ENCODE data around the gene FRY.

FRY gene

GRCh38 chr13:32233062-32233461, 201.5 kb downstream of the FRY start:
- Histone ChIP-seq H3K27me3 (ENCODE audit: control insufficient read depth, insufficient read depth, low read length) (no peaks in the 10 kb centered on the region), H3K36me3 (ENCODE audit: control insufficient read depth, insufficient read depth, low read length) (no peaks in the 10 kb centered on the region), H3K9ac (ENCODE audit: low read depth, low read length) (no peak overlapping the region), H3K4me1 (ENCODE audit: control insufficient read depth, insufficient read depth, low read length) (no peaks in the 10 kb centered on the region), H3K4me3 (ENCODE audit: low read depth, low read length) (no peak overlapping the region), H3K9me3 (ENCODE audit: control insufficient read depth, insufficient read depth, low read length) (no peaks in the 10 kb centered on the region)

GRCh38 chr13:32234914-32235313, 203.3 kb downstream of the FRY start:
- no peaks in the 10 kb centered on the region for H3K36me3 ChIP-seq (ENCODE audit: control insufficient read depth, insufficient read depth, low read length)
- no peaks in the 10 kb centered on the region for H3K9me3 ChIP-seq (ENCODE audit: control insufficient read depth, insufficient read depth, low read length)
- H3K27me3 ChIP-seq (ENCODE audit: control insufficient read depth, insufficient read depth, low read length): no peaks in the 10 kb centered on the region
- no peak overlapping the region for H3K9ac ChIP-seq (ENCODE audit: low read depth, low read length)
- no peaks in the 10 kb centered on the region for H3K4me1 ChIP-seq (ENCODE audit: control insufficient read depth, insufficient read depth, low read length)
- H3K4me3 ChIP-seq (ENCODE audit: low read depth, low read length): no peak overlapping the region

GRCh38 chr13:32237681-32238080, 206.1 kb downstream of the FRY start:
- no peaks in the 10 kb centered on the region for H3K36me3 ChIP-seq (ENCODE audit: control insufficient read depth, insufficient read depth, low read length)
- H3K27me3 ChIP-seq (ENCODE audit: control insufficient read depth, insufficient read depth, low read length): no peaks in the 10 kb centered on the region
- H3K4me1 ChIP-seq (ENCODE audit: control insufficient read depth, insufficient read depth, low read length): no peaks in the 10 kb centered on the region
- H3K4me3 ChIP-seq (ENCODE audit: low read depth, low read length): no peak overlapping the region
- H3K9me3 ChIP-seq (ENCODE audit: control insufficient read depth, insufficient read depth, low read length): no peaks in the 10 kb centered on the region
- H3K9ac ChIP-seq (ENCODE audit: low read depth, low read length): no peak overlapping the region

- H3K27me3 ChIP-seq (ENCODE audit: control insufficient read depth, insufficient read depth, low read length): no peaks in the 10 kb centered on the region
- no peaks in the 10 kb centered on the region for H3K9me3 ChIP-seq (ENCODE audit: control insufficient read depth, insufficient read depth, low read length)
- H3K4me1 ChIP-seq (ENCODE audit: control insufficient read depth, insufficient read depth, low read length): no peaks in the 10 kb centered on the region
- no peak overlapping the region for H3K4me3 ChIP-seq (ENCODE audit: low read depth, low read length)
- H3K9ac ChIP-seq (ENCODE audit: low read depth, low read length): no peak overlapping the region
- H3K36me3 ChIP-seq (ENCODE audit: control insufficient read depth, insufficient read depth, low read length): no peaks in the 10 kb centered on the region
Measured at GRCh38 chr13:32243695-32244094, 212.1 kb downstream of the FRY start.

GRCh38 chr13:32245555-32245954, 214.0 kb downstream of the FRY start:
- Histone ChIP-seq H3K4me3 (ENCODE audit: low read depth, low read length) (no peak overlapping the region), H3K4me1 (ENCODE audit: control insufficient read depth, insufficient read depth, low read length) (no peaks in the 10 kb centered on the region), H3K27me3 (ENCODE audit: control insufficient read depth, insufficient read depth, low read length) (no peaks in the 10 kb centered on the region), H3K36me3 (ENCODE audit: control insufficient read depth, insufficient read depth, low read length) (no peaks in the 10 kb centered on the region), H3K9me3 (ENCODE audit: control insufficient read depth, insufficient read depth, low read length) (no peaks in the 10 kb centered on the region), H3K9ac (ENCODE audit: low read depth, low read length) (no peak overlapping the region)

GRCh38 chr13:32246468-32246867, 214.9 kb downstream of the FRY start:
- no peaks in the 10 kb centered on the region for H3K9me3 ChIP-seq (ENCODE audit: control insufficient read depth, insufficient read depth, low read length)
- H3K4me3 ChIP-seq (ENCODE audit: low read depth, low read length): no peak overlapping the region
- H3K4me1 ChIP-seq (ENCODE audit: control insufficient read depth, insufficient read depth, low read length): no peaks in the 10 kb centered on the region
- no peaks in the 10 kb centered on the region for H3K36me3 ChIP-seq (ENCODE audit: control insufficient read depth, insufficient read depth, low read length)
- H3K9ac ChIP-seq (ENCODE audit: low read depth, low read length): no peak overlapping the region
- H3K27me3 ChIP-seq (ENCODE audit: control insufficient read depth, insufficient read depth, low read length): no peaks in the 10 kb centered on the region

- no peak overlapping the region for H3K9ac ChIP-seq (ENCODE audit: low read depth, low read length)
- no peaks in the 10 kb centered on the region for H3K4me1 ChIP-seq (ENCODE audit: control insufficient read depth, insufficient read depth, low read length)
- H3K9me3 ChIP-seq (ENCODE audit: control insufficient read depth, insufficient read depth, low read length): no peaks in the 10 kb centered on the region
- H3K36me3 ChIP-seq (ENCODE audit: control insufficient read depth, insufficient read depth, low read length): no peaks in the 10 kb centered on the region
- H3K4me3 ChIP-seq (ENCODE audit: low read depth, low read length): no peak overlapping the region
- no peaks in the 10 kb centered on the region for H3K27me3 ChIP-seq (ENCODE audit: control insufficient read depth, insufficient read depth, low read length)
Measured at GRCh38 chr13:32247887-32248286, 216.3 kb downstream of the FRY start.

GRCh38 chr13:32248801-32249200, 217.2 kb downstream of the FRY start:
- no peaks in the 10 kb centered on the region for H3K36me3 ChIP-seq (ENCODE audit: control insufficient read depth, insufficient read depth, low read length)
- no peak overlapping the region for H3K4me3 ChIP-seq (ENCODE audit: low read depth, low read length)
- no peaks in the 10 kb centered on the region for H3K4me1 ChIP-seq (ENCODE audit: control insufficient read depth, insufficient read depth, low read length)
- H3K9ac ChIP-seq (ENCODE audit: low read depth, low read length): no peak overlapping the region
- no peaks in the 10 kb centered on the region for H3K27me3 ChIP-seq (ENCODE audit: control insufficient read depth, insufficient read depth, low read length)
- H3K9me3 ChIP-seq (ENCODE audit: control insufficient read depth, insufficient read depth, low read length): no peaks in the 10 kb centered on the region

- no peaks in the 10 kb centered on the region for H3K36me3 ChIP-seq (ENCODE audit: control insufficient read depth, insufficient read depth, low read length)
- no peak overlapping the region for H3K4me3 ChIP-seq (ENCODE audit: low read depth, low read length)
- no peaks in the 10 kb centered on the region for H3K9me3 ChIP-seq (ENCODE audit: control insufficient read depth, insufficient read depth, low read length)
- no peak overlapping the region for H3K9ac ChIP-seq (ENCODE audit: low read depth, low read length)
- no peaks in the 10 kb centered on the region for H3K4me1 ChIP-seq (ENCODE audit: control insufficient read depth, insufficient read depth, low read length)
- H3K27me3 ChIP-seq (ENCODE audit: control insufficient read depth, insufficient read depth, low read length): no peaks in the 10 kb centered on the region
Measured at GRCh38 chr13:32252812-32253438, 221.4 kb downstream of the FRY start.

- Histone ChIP-seq H3K4me3 (ENCODE audit: low read depth, low read length) (no peak overlapping the region), H3K27me3 (ENCODE audit: control insufficient read depth, insufficient read depth, low read length) (no peaks in the 10 kb centered on the region), H3K36me3 (ENCODE audit: control insufficient read depth, insufficient read depth, low read length) (no peaks in the 10 kb centered on the region), H3K4me1 (ENCODE audit: control insufficient read depth, insufficient read depth, low read length) (no peaks in the 10 kb centered on the region), H3K9me3 (ENCODE audit: control insufficient read depth, insufficient read depth, low read length) (no peaks in the 10 kb centered on the region), H3K9ac (ENCODE audit: low read depth, low read length) (no peak overlapping the region)
Measured at GRCh38 chr13:32253911-32254399, 222.4 kb downstream of the FRY start.

GRCh38 chr13:32254416-32254815, 222.8 kb downstream of the FRY start:
- H3K36me3 ChIP-seq (ENCODE audit: control insufficient read depth, insufficient read depth, low read length): no peaks in the 10 kb centered on the region
- H3K4me1 ChIP-seq (ENCODE audit: control insufficient read depth, insufficient read depth, low read length): no peaks in the 10 kb centered on the region
- H3K4me3 ChIP-seq (ENCODE audit: low read depth, low read length): no peak overlapping the region
- no peaks in the 10 kb centered on the region for H3K9me3 ChIP-seq (ENCODE audit: control insufficient read depth, insufficient read depth, low read length)
- H3K9ac ChIP-seq (ENCODE audit: low read depth, low read length): no peak overlapping the region
- H3K27me3 ChIP-seq (ENCODE audit: control insufficient read depth, insufficient read depth, low read length): no peaks in the 10 kb centered on the region

GRCh38 chr13:32254916-32255723, 223.5 kb downstream of the FRY start:
- Histone ChIP-seq H3K4me1 (ENCODE audit: control insufficient read depth, insufficient read depth, low read length) (no peaks in the 10 kb centered on the region), H3K36me3 (ENCODE audit: control insufficient read depth, insufficient read depth, low read length) (no peaks in the 10 kb centered on the region), H3K9me3 (ENCODE audit: control insufficient read depth, insufficient read depth, low read length) (no peaks in the 10 kb centered on the region), H3K27me3 (ENCODE audit: control insufficient read depth, insufficient read depth, low read length) (no peaks in the 10 kb centered on the region), H3K9ac (ENCODE audit: low read depth, low read length) (no peak overlapping the region), H3K4me3 (ENCODE audit: low read depth, low read length) (no peak overlapping the region)
